Cardiac septum (tissue), 1 donor: Measurements from ENCODE around the gene SMC1A. TPM values are rescaled to one million over a fixed set of nuclear protein-coding genes. Genes with fewer than 3 reads are reported as not detected.
"Not testable (repeated sequence)": the region's sequence is repeated elsewhere in the genome, so short reads cannot be mapped to it uniquely, and the experiment has no call there.

Experiments used
- DNase-seq: peaks from one replicate; pipeline ENCODE4 v3.0.0-alpha.2; 2020; ENCODE audit warnings: low spot score
- intact Hi-C: fragments of 100-400 bp; cut with DNase I; formaldehyde crosslinking; loops from one replicate; pipeline ENCODE4 v1.14.0; 2022
- total RNA-seq: library from RNA; stranded (reverse); fragmentation: NEBNext Ultra II Directional; extraction: Animal tissue kit (Norgen Biotek cat#: 25700); gene quantifications from one replicate; pipeline ENCODE4 v1.2.1, GENCODE V29; 2021
- donor health status: DM: no; HTN: no; CAD: no.

Gene SMC1A
- total RNA-seq, 1 donor from 2014 or later = 50.8 TPM

- peak; percentile 95 for DNase-seq
- intact Hi-C loops = loop anchor here (10.0 kb wide), 1 partner anchor 149 kb away; the partner anchor contains the start of gene IQSEC2
These were observed 11.5 kb upstream of the SMC1A start, which contains the start of gene HSD17B10 for GRCh38 chrX:53433651-53434639. HSD17B10 (minus strand) TSS chrX:53434370; CDS start chrX:53434345, 25 bp downstream.

GRCh38 chrX:53430231-53430630, 7.8 kb upstream of the SMC1A start:
- DNase-seq = no peak
- intact Hi-C loops = loop anchor here (10.0 kb wide), 1 partner anchor 145 kb away; the partner anchor contains the start of gene IQSEC2

GRCh38 chrX:53429755-53430154, 7.3 kb upstream of the SMC1A start:
- intact Hi-C loops = loop anchor here (10.0 kb wide), 1 partner anchor 145 kb away; the partner anchor contains the start of gene IQSEC2
- DNase-seq = no peak

- no peak for DNase-seq
- intact Hi-C loops = loop anchor here (5.0 kb wide), 1 partner anchor 196 kb away; the partner anchor contains the start of gene KDM5C
These were observed 430 bp upstream of the SMC1A start, which contains the start of gene RIBC1 for GRCh38 chrX:53422861-53423306. RIBC1 (plus strand) TSS chrX:53422873; CDS start chrX:53426277, 3,404 bp downstream.

- intact Hi-C loops = loop anchor here (5.0 kb wide), 1 partner anchor 194 kb away; the partner anchor contains the start of gene KDM5C
- DNase-seq = no peak
These were observed 725 bp downstream of the SMC1A start for GRCh38 chrX:53421772-53422085.

- DNase-seq = no peak
- intact Hi-C loops = loop anchor here (5.0 kb wide), 1 partner anchor 194 kb away; the partner anchor contains the start of gene KDM5C
These were observed 1.3 kb downstream of the SMC1A start for GRCh38 chrX:53421125-53421524.

GRCh38 chrX:53420351-53420750, 2.1 kb downstream of the SMC1A start:
- DNase-seq = not testable (repeated sequence)
- intact Hi-C loops = loop anchor here (5.0 kb wide), 1 partner anchor 193 kb away; the partner anchor contains the start of gene KDM5C

GRCh38 chrX:53412446-53412845, 10.0 kb downstream of the SMC1A start:
- DNase-seq = no peak
- intact Hi-C loops = no loop called here

GRCh38 chrX:53403535-53403934, 18.9 kb downstream of the SMC1A start:
- intact Hi-C loops = no loop called here
- no peak for DNase-seq

- intact Hi-C loops = no loop called here
- no peak for DNase-seq
These were observed 24.2 kb downstream of the SMC1A start for GRCh38 chrX:53398216-53398615.

GRCh38 chrX:53395605-53396298, 26.7 kb downstream of the SMC1A start:
- DNase-seq = no peak
- intact Hi-C loops = no loop called here

- DNase-seq = no peak
- intact Hi-C loops = no loop called here
These were observed 38.9 kb downstream of the SMC1A start for GRCh38 chrX:53383376-53384076.

- intact Hi-C loops = no loop called here
- no peak for DNase-seq
These were observed 42.7 kb downstream of the SMC1A start for GRCh38 chrX:53379747-53380146.

GRCh38 chrX:53379008-53379710, 43.3 kb downstream of the SMC1A start:
- DNase-seq = no peak
- intact Hi-C loops = no loop called here

- no peak for DNase-seq
- intact Hi-C loops = no loop called here
These were observed 45.0 kb downstream of the SMC1A start for GRCh38 chrX:53377464-53377863.

GRCh38 chrX:53376888-53377287, 45.6 kb downstream of the SMC1A start:
- intact Hi-C loops = no loop called here

GRCh38 chrX:53374923-53375322, 47.5 kb downstream of the SMC1A start:
- intact Hi-C loops = no loop called here
- no peak for DNase-seq

More at GRCh38 chrX:53376888-53377287, 45.6 kb downstream of the SMC1A start:
- DNase-seq = no peak

- no peak for DNase-seq
- intact Hi-C loops = no loop called here
These were observed 48.1 kb downstream of the SMC1A start for GRCh38 chrX:53374222-53374820.
